ENCODE results near the gene FBF1. TPM values are rescaled to one million over a fixed set of nuclear protein-coding genes. Genes with fewer than 3 reads are reported as not detected.

The FBF1 gene
- total and polyA plus RNA-seq, 2 of the 4 experiments (the other 2 are of a cell fraction): 4.5 to 8.0 TPM

DNA sequence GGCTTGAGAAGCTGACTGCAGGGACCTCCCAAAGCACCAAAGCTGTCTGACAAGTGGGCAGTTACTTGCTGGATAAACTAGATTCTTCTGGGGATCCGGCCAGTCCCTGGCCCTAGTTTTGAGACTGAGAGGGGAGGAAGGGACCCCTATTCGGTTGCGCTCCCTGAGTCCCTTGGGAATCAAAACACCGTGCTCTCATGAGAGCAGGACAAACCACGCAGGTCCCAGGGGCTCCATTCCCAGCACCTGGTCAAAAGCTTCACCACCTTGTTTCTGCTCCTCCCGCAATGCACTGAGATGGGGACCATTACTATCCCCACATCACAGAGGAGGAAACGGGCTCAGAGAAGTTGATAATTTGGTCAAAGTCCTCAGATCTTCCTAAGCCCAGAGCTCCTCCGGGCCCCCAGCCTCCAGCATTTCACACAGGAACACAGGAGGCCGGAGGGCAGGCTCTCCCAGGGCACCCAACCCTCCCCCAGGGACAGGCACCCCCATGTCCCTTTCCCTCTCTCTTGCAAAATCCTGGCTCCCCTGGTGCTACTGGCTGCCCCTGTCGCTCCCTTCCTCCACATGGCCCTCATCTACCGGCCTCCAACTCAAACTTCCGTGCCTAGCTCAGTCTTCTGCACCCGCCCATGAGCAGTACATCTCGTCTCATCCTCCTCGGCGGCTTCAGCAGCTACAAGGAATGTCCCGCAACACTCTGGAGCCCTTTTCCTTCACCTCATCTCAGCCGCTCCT is 47.4 kb downstream of the FBF1 start:
- H4K5ac ChIP-seq (ENCODE audit: low read depth, low read length): no peak overlapping the region
- peaks cover 7% of the 10 kb centered on the region; the same call in 1 of the 2 replicates for H3K4me1 ChIP-seq (ENCODE audit: control insufficient read depth, insufficient read depth, low read length)
- peaks cover 18% of the 10 kb centered on the region for H3K36me3 ChIP-seq (ENCODE audit: control insufficient read depth, insufficient read depth, low read length)
- intact Hi-C loops (cut with micrococcal nuclease): no loop called here
- no peaks in the 10 kb centered on the region for H3K9me3 ChIP-seq (ENCODE audit: control insufficient read depth, insufficient read depth, low read length)
- H2AFZ ChIP-seq (replicated peaks; ENCODE audit: low read length, poor library complexity): no peak overlapping the region
- H3K4me2 ChIP-seq (ENCODE audit: low read depth, low read length): no peak overlapping the region
- H3K56ac ChIP-seq (ENCODE audit: extremely low read depth, insufficient read depth, low read length): no peak overlapping the region
- H3K9me1 ChIP-seq (ENCODE audit: insufficient read depth, low read length): peaks cover 12% of the 10 kb centered on the region; the same call in 1 of the 2 replicates
- H2BK15ac ChIP-seq (ENCODE audit: low read depth, low read length): no peak overlapping the region
- peaks cover 9 to 44% of the 10 kb centered on the region in 2 experiments; a peak in 3 of 4 replicates for H3K79me1 ChIP-seq (ENCODE audit: low read depth in 1 of 2, low read length in 2 of 2)
- H3K14ac ChIP-seq (replicated peaks; ENCODE audit: low read depth, low read length): no peak overlapping the region
- H4K91ac ChIP-seq (ENCODE audit: insufficient read depth, low read depth, low read length): no peak overlapping the region
- no peaks in the 10 kb centered on the region for H3K27me3 ChIP-seq (ENCODE audit: control insufficient read depth, insufficient read depth, low read length)
- no peak overlapping the region for H3K18ac ChIP-seq (ENCODE audit: low read depth, low read length)
- in situ Hi-C loops (cut with MboI; ENCODE audit: low sequenced_read_pairs): no loop called here
- no peak overlapping the region for H3K9ac ChIP-seq (ENCODE audit: low read depth, low read length)
- BruUV-seq (replicated peaks): no TSS peak
- no peak overlapping the region for H3K27ac ChIP-seq (ENCODE audit: insufficient read depth, low read length)
- DNase-seq: no peak
- no peak overlapping the region for H2BK5ac ChIP-seq (ENCODE audit: low read depth, low read length, poor library complexity, severe bottlenecking)
- H2AK5ac ChIP-seq (ENCODE audit: low read depth, low read length): no peak overlapping the region
- H3K4ac ChIP-seq (ENCODE audit: low read depth, low read length): no peak overlapping the region
- no peak overlapping the region for H3K4me3 ChIP-seq (ENCODE audit: insufficient read depth, low read depth, low read length)
- ChIA-PET CTCF (no interaction called here), POLR2A (ENCODE audit: unreplicated experiment) (no interaction called here)
- no peak overlapping the region for H2BK120ac ChIP-seq (ENCODE audit: low read depth, low read length)
- H3K23ac ChIP-seq (ENCODE audit: low read depth, low read length): no peak overlapping the region
- ATAC-seq (ENCODE audit: low read depth): no peak
- no peak overlapping the region for H2BK20ac ChIP-seq (ENCODE audit: low read depth, low read length)
- TF ChIP-seq RAD21 (IDR thresholded peaks at IDR 0.05; ENCODE audit: low read length) (no peak), RFX5 (IDR thresholded peaks at IDR 0.05; ENCODE audit: low read depth, low read length) (no peak), SMC3 (IDR thresholded peaks at IDR 0.05; ENCODE audit: low read depth, low read length) (no peak), POLR2A (IDR thresholded peaks at IDR 0.05; ENCODE audit: low read depth, low read length) (no peak), MAFK (IDR thresholded peaks at IDR 0.05; ENCODE audit: low read depth, low read length) (no peak), CHD1 (IDR thresholded peaks at IDR 0.05; ENCODE audit: low read depth, low read length) (no peak), MAZ (IDR thresholded peaks at IDR 0.05; ENCODE audit: borderline replicate concordance, low read depth, low read length) (no peak), BHLHE40 (IDR thresholded peaks at IDR 0.05; ENCODE audit: low read depth, low read length) (no peak), RCOR1 (IDR thresholded peaks at IDR 0.05; ENCODE audit: insufficient replicate concordance, low read length) (no peak), CEBPB (IDR thresholded peaks at IDR 0.05; ENCODE audit: low read depth, low read length) (no peak), MXI1 (IDR thresholded peaks at IDR 0.05; ENCODE audit: borderline replicate concordance, low read depth, low read length) (no peak), CTCF (conservative IDR thresholded peaks at IDR 0.05; ENCODE audit: low read depth, low read length) (no peak), FOS (IDR thresholded peaks at IDR 0.05; ENCODE audit: low read depth, low read length) (no peak), NFE2L2 (IDR thresholded peaks at IDR 0.05; ENCODE audit: low read depth, low read length) (no peak), USF2 (IDR thresholded peaks at IDR 0.05; ENCODE audit: low read depth, low read length) (no peak)
- TF ChIP-seq, protein P1, sequence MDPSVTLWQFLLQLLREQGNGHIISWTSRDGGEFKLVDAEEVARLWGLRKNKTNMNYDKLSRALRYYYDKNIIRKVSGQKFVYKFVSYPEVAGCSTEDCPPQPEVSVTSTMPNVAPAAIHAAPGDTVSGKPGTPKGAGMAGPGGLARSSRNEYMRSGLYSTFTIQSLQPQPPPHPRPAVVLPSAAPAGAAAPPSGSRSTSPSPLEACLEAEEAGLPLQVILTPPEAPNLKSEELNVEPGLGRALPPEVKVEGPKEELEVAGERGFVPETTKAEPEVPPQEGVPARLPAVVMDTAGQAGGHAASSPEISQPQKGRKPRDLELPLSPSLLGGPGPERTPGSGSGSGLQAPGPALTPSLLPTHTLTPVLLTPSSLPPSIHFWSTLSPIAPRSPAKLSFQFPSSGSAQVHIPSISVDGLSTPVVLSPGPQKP (IDR thresholded peaks at IDR 0.05; ENCODE audit: borderline replicate concordance, low read depth, low read length): no peak
- 95% methylated on average over 9 of the region's 18 CpGs; no CpG with 5 or more reads in 1 of the 2 experiments for WGBS, 2 experiments (ENCODE audit: extremely low coverage in 2 of 2, insufficient read length in 1 of 2)
- peak overlapping the region; percentile 28 for H2AK9ac ChIP-seq (replicated peaks; ENCODE audit: low read depth, low read length, poor library complexity)
- dilution Hi-C loops (cut with HindIII; ENCODE audit: low sequenced_read_pairs, unreplicated experiment): no loop called here
- no peak overlapping the region for H4K8ac ChIP-seq (ENCODE audit: low read depth in 2 of 2, low read length in 2 of 2)
- H4K20me1 ChIP-seq (ENCODE audit: insufficient read depth, low read length): peaks cover 4% of the 10 kb centered on the region; the same call in 1 of the 2 replicates
